HK-2 (cell line): Measurements from ENCODE around the gene RFTN1.

Source experiments
- DNase-seq: peaks from one replicate; pipeline ENCODE4 v3.0.0-alpha.2; 2018; ENCODE audit not compliant: unreplicated experiment

RFTN1 gene

GRCh38 chr3:16528581-16528993 is 15.1 kb upstream of the RFTN1 start:
- no peak for DNase-seq

GRCh38 chr3:16528106-16528505 is 14.6 kb upstream of the RFTN1 start:
- no peak for DNase-seq

- DNase-seq = no peak
Measured at GRCh38 chr3:16524196-16524595, 10.7 kb upstream of the RFTN1 start.

- no peak for DNase-seq
Measured at GRCh38 chr3:16523778-16524177, 10.3 kb upstream of the RFTN1 start.

GRCh38 chr3:16522834-16523233 is 9.3 kb upstream of the RFTN1 start:
- DNase-seq = no peak

- no peak for DNase-seq
Measured at GRCh38 chr3:16520970-16521881, 7.7 kb upstream of the RFTN1 start.

- no peak for DNase-seq
Measured at GRCh38 chr3:16520241-16520969, 6.9 kb upstream of the RFTN1 start.

- DNase-seq = peak; percentile 21
Measured at GRCh38 chr3:16516695-16517481, 3.4 kb upstream of the RFTN1 start.

- DNase-seq = no peak
Measured at GRCh38 chr3:16515885-16516420, 2.5 kb upstream of the RFTN1 start.

GRCh38 chr3:16514755-16515353 is 1.4 kb upstream of the RFTN1 start:
- no peak for DNase-seq

- no peak for DNase-seq
Measured at GRCh38 chr3:16514021-16514700, 662 bp upstream of the RFTN1 start.

GRCh38 chr3:16512435-16513140 is 911 bp downstream of the RFTN1 start:
- DNase-seq = peak; percentile 14

- DNase-seq = peak; percentile 9
Measured at GRCh38 chr3:16511681-16512434, 1.6 kb downstream of the RFTN1 start.

GRCh38 chr3:16510620-16511319 is 2.7 kb downstream of the RFTN1 start:
- no peak for DNase-seq

GRCh38 chr3:16509721-16510619 is 3.5 kb downstream of the RFTN1 start:
- DNase-seq = no peak

- no peak for DNase-seq
Measured at GRCh38 chr3:16508591-16508995, 4.9 kb downstream of the RFTN1 start.

GRCh38 chr3:16508243-16508578 is 5.3 kb downstream of the RFTN1 start:
- no peak for DNase-seq
